Activated naive CD8-positive, alpha-beta T cell treated with anti-CD3 and anti-CD28 coated beads, Interleukin-2, amount 50 U/mL, for 16 hours (primary cell): ENCODE data around the gene MS4A8.
"Not testable (repeated sequence)": the region's sequence is repeated elsewhere in the genome, so short reads cannot be mapped to it uniquely, and the experiment has no call there.

ENCODE experiments used
- DNase-seq: peaks from one replicate; pipeline ENCODE4 v3.0.0-alpha.2; 2020; ENCODE audit warnings: low read depth, low spot score

The MS4A8 gene

GRCh38 chr11:60725592-60725991 lies 26.2 kb downstream of the MS4A8 start:
- DNase-seq, result no peak

- no peak for DNase-seq
Measured at GRCh38 chr11:60731586-60731985, 32.2 kb downstream of the MS4A8 start.

- DNase-seq, result no peak
Measured at GRCh38 chr11:60734279-60734678, 34.9 kb downstream of the MS4A8 start.

- no peak for DNase-seq
Measured at GRCh38 chr11:60739114-60739513, 39.7 kb downstream of the MS4A8 start.

- DNase-seq, result no peak
Measured at GRCh38 chr11:60740573-60740972, 41.2 kb downstream of the MS4A8 start.

GRCh38 chr11:60741421-60741820 lies 42.0 kb downstream of the MS4A8 start:
- no peak for DNase-seq

- no peak for DNase-seq
Measured at GRCh38 chr11:60743058-60743457, 43.6 kb downstream of the MS4A8 start.

GRCh38 chr11:60744114-60744513 lies 44.7 kb downstream of the MS4A8 start:
- no peak for DNase-seq

GRCh38 chr11:60747359-60747873 lies 48.0 kb downstream of the MS4A8 start:
- DNase-seq, result no peak

GRCh38 chr11:60748225-60748624 lies 48.8 kb downstream of the MS4A8 start:
- no peak for DNase-seq

- no peak for DNase-seq
Measured at GRCh38 chr11:60748821-60749220, 49.4 kb downstream of the MS4A8 start.

- no peak for DNase-seq
Measured at GRCh38 chr11:60750911-60751310, 51.5 kb downstream of the MS4A8 start.

GRCh38 chr11:60753309-60753708 lies 53.9 kb downstream of the MS4A8 start:
- DNase-seq, result no peak

GRCh38 chr11:60754887-60755286 lies 55.5 kb downstream of the MS4A8 start:
- DNase-seq, result no peak

GRCh38 chr11:60756307-60757032 lies 57.1 kb downstream of the MS4A8 start, which contains the start of gene MS4A15:
Gene MS4A15 (plus strand): TSS chr11:60756867. CDS start chr11:60763734, 6,867 bp downstream.
- no peak for DNase-seq

- DNase-seq, result no peak
Measured at GRCh38 chr11:60757231-60757800, 57.9 kb downstream of the MS4A8 start.

GRCh38 chr11:60758671-60759070 lies 59.3 kb downstream of the MS4A8 start:
- not testable (repeated sequence) for DNase-seq

- DNase-seq, result not testable (repeated sequence)
Measured at GRCh38 chr11:60759438-60760225, 60.2 kb downstream of the MS4A8 start.

GRCh38 chr11:60761436-60762190 lies 62.2 kb downstream of the MS4A8 start:
- DNase-seq, result no peak

GRCh38 chr11:60762851-60763691 lies 63.7 kb downstream of the MS4A8 start:
- DNase-seq, result no peak
